ENCODE results near the gene SFTPD.

The SFTPD gene

GRCh38 chr10:79939969-79940368, 8.9 kb downstream of the SFTPD start:
- no peak for DNase-seq (ENCODE audit: low spot score)
- in situ Hi-C loops (cut with MboI; ENCODE audit: low sequenced_read_pairs, unreplicated experiment), result no loop called here
- TF ChIP-seq CTCF (IDR thresholded peaks at IDR 0.05; ENCODE audit: borderline replicate concordance, control extremely low read depth, extremely low read depth, insufficient read depth, missing control alignments), result no peak

GRCh38 chr10:79938728-79939406, 10.0 kb downstream of the SFTPD start:
- DNase-seq (ENCODE audit: low spot score), result no peak
- TF ChIP-seq CTCF (IDR thresholded peaks at IDR 0.05; ENCODE audit: borderline replicate concordance, control extremely low read depth, extremely low read depth, insufficient read depth, missing control alignments), result no peak
- in situ Hi-C loops (cut with MboI; ENCODE audit: low sequenced_read_pairs, unreplicated experiment), result no loop called here

- no peak for DNase-seq (ENCODE audit: low spot score)
- in situ Hi-C loops (cut with MboI; ENCODE audit: low sequenced_read_pairs, unreplicated experiment), result no loop called here
- no peak for TF ChIP-seq CTCF (IDR thresholded peaks at IDR 0.05; ENCODE audit: borderline replicate concordance, control extremely low read depth, extremely low read depth, insufficient read depth, missing control alignments)
Observed at GRCh38 chr10:79937701-79938151, 11.2 kb downstream of the SFTPD start.

- no peak for TF ChIP-seq CTCF (IDR thresholded peaks at IDR 0.05; ENCODE audit: borderline replicate concordance, control extremely low read depth, extremely low read depth, insufficient read depth, missing control alignments)
- in situ Hi-C loops (cut with MboI; ENCODE audit: low sequenced_read_pairs, unreplicated experiment), result no loop called here
- no peak for DNase-seq (ENCODE audit: low spot score)
Observed at GRCh38 chr10:79936625-79937615, 12.0 kb downstream of the SFTPD start.

GRCh38 chr10:79933961-79934360, 14.9 kb downstream of the SFTPD start:
- in situ Hi-C loops (cut with MboI; ENCODE audit: low sequenced_read_pairs, unreplicated experiment), result no loop called here
- DNase-seq (ENCODE audit: low spot score), result no peak
- TF ChIP-seq CTCF (IDR thresholded peaks at IDR 0.05; ENCODE audit: borderline replicate concordance, control extremely low read depth, extremely low read depth, insufficient read depth, missing control alignments), result no peak

GRCh38 chr10:79932841-79933379, 16.0 kb downstream of the SFTPD start:
- DNase-seq (ENCODE audit: low spot score), result no peak
- TF ChIP-seq CTCF (IDR thresholded peaks at IDR 0.05; ENCODE audit: borderline replicate concordance, control extremely low read depth, extremely low read depth, insufficient read depth, missing control alignments), result no peak
- in situ Hi-C loops (cut with MboI; ENCODE audit: low sequenced_read_pairs, unreplicated experiment), result no loop called here

Data from GM13976 (cell line).